Trophoblast cell (in vitro differentiated cells and primary cell): ENCODE results near the gene TRMT61A.

Source experiments
- DNase-seq, 2 donors: peaks; one replicate each; pipeline ENCODE4 v3.0.0-alpha.2; 2016
- H2AFZ ChIP-seq: 2 replicates; pipeline ENCODE4 v1.6.1; 2013; ENCODE audit warnings: low read length, moderate library complexity, mild to moderate bottlenecking; ENCODE audit not compliant: insufficient read depth, poor library complexity
- H2AK5ac ChIP-seq: 2 replicates; pipeline ENCODE4 v1.6.1; 2013; ENCODE audit warnings: mild to moderate bottlenecking, low read length
- H2BK120ac ChIP-seq: 2 replicates; pipeline ENCODE4 v1.6.1; 2013; ENCODE audit warnings: low read length, mild to moderate bottlenecking, moderate library complexity; ENCODE audit not compliant: insufficient read depth, poor library complexity
- H2BK12ac ChIP-seq: 2 replicates; pipeline ENCODE4 v1.6.1; 2013; ENCODE audit warnings: mild to moderate bottlenecking, low read length, moderate library complexity
- H2BK5ac ChIP-seq: 2 replicates; pipeline ENCODE4 v1.6.1; 2013; ENCODE audit warnings: low read length, low read depth, moderate library complexity, mild to moderate bottlenecking; ENCODE audit not compliant: poor library complexity
- H3K14ac ChIP-seq: 2 replicates; pipeline ENCODE4 v1.6.1; 2013; ENCODE audit warnings: mild to moderate bottlenecking, low read length
- H3K18ac ChIP-seq: 2 replicates; pipeline ENCODE4 v1.6.1; 2013; ENCODE audit warnings: mild to moderate bottlenecking, low read length
- H3K23ac ChIP-seq: 2 replicates; pipeline ENCODE4 v1.6.1; 2013; ENCODE audit warnings: low read length
- H3K27ac ChIP-seq: 2 replicates; pipeline ENCODE4 v1.5.1; 2013; ENCODE audit warnings: low read depth, mild to moderate bottlenecking, inconsistent platforms, low read length, moderate library complexity
- H3K27me3 ChIP-seq: 2 replicates; pipeline ENCODE4 v1.6.1; 2013; ENCODE audit warnings: inconsistent platforms, mild to moderate bottlenecking, low read length, moderate library complexity; ENCODE audit not compliant: insufficient read depth
- H3K36me3 ChIP-seq, 2 experiments: 1 replicate in 1 of 2; 2 replicates in 1 of 2; pipeline ENCODE4 v1.6.1; 2013; ENCODE audit warnings: low read length in 2 of 2, mild to moderate bottlenecking in 2 of 2, moderate library complexity in 1 of 2; ENCODE audit not compliant: insufficient read depth in 2 of 2, control insufficient read depth in 1 of 2
- H3K4ac ChIP-seq: 2 replicates; pipeline ENCODE4 v1.6.1; 2013; ENCODE audit warnings: low read depth, mild to moderate bottlenecking, low read length, moderate library complexity
- H3K4me1 ChIP-seq, 2 experiments: 1 replicate in 1 of 2; 2 replicates in 1 of 2; pipeline ENCODE4 v1.6.1; 2013; ENCODE audit warnings: low read length in 2 of 2, mild to moderate bottlenecking in 2 of 2, moderate library complexity in 1 of 2; ENCODE audit not compliant: insufficient read depth in 2 of 2, control insufficient read depth in 1 of 2
- H3K4me2 ChIP-seq: 2 replicates; pipeline ENCODE4 v1.6.1; 2013; ENCODE audit warnings: inconsistent platforms, mild to moderate bottlenecking, low read length, moderate library complexity
- H3K4me3 ChIP-seq: 2 replicates; pipeline ENCODE4 v1.5.1; 2013; ENCODE audit warnings: mild to moderate bottlenecking, low read depth, low read length, inconsistent platforms
- H3K79me1 ChIP-seq: one replicate; pipeline ENCODE4 v1.6.1; 2013; ENCODE audit warnings: low read length
- H3K79me2 ChIP-seq: 2 replicates; pipeline ENCODE4 v1.6.1; 2013; ENCODE audit warnings: low read length, mild to moderate bottlenecking; ENCODE audit not compliant: control insufficient read depth, insufficient read depth, poor library complexity
- H3K9ac ChIP-seq: 2 replicates; pipeline ENCODE4 v1.6.1; 2013; ENCODE audit warnings: mild to moderate bottlenecking, low read length
- H3K9me3 ChIP-seq: 2 replicates; pipeline ENCODE4 v1.6.1; 2013; ENCODE audit warnings: low read depth, mild to moderate bottlenecking, control low read depth, inconsistent platforms, low read length; ENCODE audit not compliant: insufficient read depth
- H4K12ac ChIP-seq: 2 replicates; pipeline ENCODE4 v1.6.1; 2013; ENCODE audit warnings: low read depth, mild to moderate bottlenecking, low read length, moderate library complexity
- H4K8ac ChIP-seq: 2 replicates; pipeline ENCODE4 v1.6.1; 2013; ENCODE audit warnings: low read depth, mild to moderate bottlenecking, low read length, moderate library complexity
- H4K91ac ChIP-seq: one replicate; pipeline ENCODE4 v1.6.1; 2013; ENCODE audit warnings: low read depth, mild to moderate bottlenecking, low read length, moderate library complexity
- WGBS: extraction: QIAGEN DNeasy Blood & Tissue Kit; methylation state at CpG from one replicate; pipeline ENCODE4 v1.1.7; 2013; ENCODE audit warnings: missing lambda C conversion rate; ENCODE audit not compliant: insufficient read length, insufficient coverage; ENCODE audit errors: extremely low coverage; 5-methylcytosine and 5-hydroxymethylcytosine counted together

TRMT61A gene

GRCh38 chr14:103520657-103521437 is 8.1 kb upstream of the TRMT61A start:
- H2BK5ac ChIP-seq: no peak overlapping the region
- H2AK5ac ChIP-seq: no peak overlapping the region
- peak overlapping the region; percentile 10 for H4K12ac ChIP-seq
- peak; percentile 22 to 55 for DNase-seq
- no peak overlapping the region for H2BK120ac ChIP-seq
- no peak overlapping the region for H3K18ac ChIP-seq
- peaks cover 1% of the 10 kb centered on the region for H3K79me2 ChIP-seq
- no peak overlapping the region for H3K9ac ChIP-seq
- H3K14ac ChIP-seq: no peak overlapping the region
- H2AFZ ChIP-seq: peak overlapping the region; percentile 23
- no peak overlapping the region for H2BK12ac ChIP-seq
- H3K4ac ChIP-seq: no peak overlapping the region
- no peak overlapping the region for H4K91ac ChIP-seq
- H3K4me2 ChIP-seq: peak overlapping the region; percentile 44
- no peak overlapping the region for H4K8ac ChIP-seq
- H3K27me3 ChIP-seq: peaks cover 27% of the 10 kb centered on the region
- H3K4me1 ChIP-seq: peaks cover 14 to 19% of the 10 kb centered on the region in 2 experiments
- H3K4me3 ChIP-seq: peak overlapping the region; percentile 51
- H3K9me3 ChIP-seq: peaks cover 4% of the 10 kb centered on the region
- no CpG with 5 or more reads among the region's 66 CpGs for WGBS
- H3K27ac ChIP-seq: no peak overlapping the region
- peaks cover 3% of the 10 kb centered on the region for H3K79me1 ChIP-seq
- H3K23ac ChIP-seq: no peak overlapping the region
- peaks cover 0 to 2% of the 10 kb centered on the region in 2 experiments for H3K36me3 ChIP-seq

DNA sequence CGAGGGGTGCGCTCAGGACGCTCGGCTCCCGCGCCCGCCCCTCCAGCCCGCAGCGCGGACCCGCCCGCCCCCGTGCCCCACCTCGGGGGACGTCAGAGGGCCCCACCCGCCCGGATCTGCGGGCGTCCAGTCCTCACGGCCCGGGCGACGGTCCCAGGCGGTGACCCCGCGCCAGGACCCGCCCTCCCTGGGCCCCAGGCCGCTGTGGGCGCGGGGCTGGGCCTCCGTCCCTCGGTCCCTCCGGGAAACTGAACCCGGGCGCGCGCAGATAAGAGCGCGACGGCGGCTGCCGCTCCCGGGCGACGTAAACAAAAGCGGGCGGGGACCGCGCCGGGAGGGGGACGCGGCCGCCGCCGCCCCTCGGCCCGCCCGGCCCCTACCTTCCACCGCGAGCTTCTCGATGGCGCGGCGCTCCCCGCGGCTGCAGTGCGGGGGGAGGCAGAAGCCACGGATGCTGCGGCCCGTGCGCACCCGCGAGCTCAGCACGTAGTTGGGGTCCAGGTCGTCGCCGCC is 7.5 kb upstream of the TRMT61A start:
- Histone ChIP-seq H2BK5ac (no peak overlapping the region), H4K12ac (no peak overlapping the region), H4K91ac (no peak overlapping the region), H3K14ac (no peak overlapping the region), H2BK120ac (no peak overlapping the region), H3K79me2 (peaks cover 1% of the 10 kb centered on the region), H3K23ac (no peak overlapping the region), H3K4ac (no peak overlapping the region), H3K79me1 (peaks cover 3% of the 10 kb centered on the region), H3K9ac (no peak overlapping the region), H3K4me2 (peak overlapping the region; percentile 83), H3K4me1 (peaks cover 14 to 19% of the 10 kb centered on the region in 2 experiments), H3K27ac (no peak overlapping the region), H2AK5ac (no peak overlapping the region), H3K4me3 (peak overlapping the region; percentile 55), H3K36me3 (peaks cover 0 to 2% of the 10 kb centered on the region in 2 experiments), H3K27me3 (peaks cover 27% of the 10 kb centered on the region), H2AFZ (peak overlapping the region; percentile 60), H3K9me3 (peaks cover 4% of the 10 kb centered on the region), H2BK12ac (no peak overlapping the region), H4K8ac (peak overlapping the region; percentile 40), H3K18ac (no peak overlapping the region)
- no CpG with 5 or more reads among the region's 77 CpGs for WGBS
- DNase-seq: no peak

GRCh38 chr14:103521951-103522563 is 6.9 kb upstream of the TRMT61A start:
- peaks cover 14 to 18% of the 10 kb centered on the region in 2 experiments for H3K4me1 ChIP-seq
- peak overlapping the region; percentile 60 for H2AFZ ChIP-seq
- H3K18ac ChIP-seq: no peak overlapping the region
- no peak overlapping the region for H2BK120ac ChIP-seq
- H4K91ac ChIP-seq: peak overlapping the region; percentile 28
- peaks cover 4% of the 10 kb centered on the region for H3K9me3 ChIP-seq
- H2AK5ac ChIP-seq: no peak overlapping the region
- peaks cover 0 to 2% of the 10 kb centered on the region in 2 experiments for H3K36me3 ChIP-seq
- no peak overlapping the region for H2BK12ac ChIP-seq
- peak overlapping the region; percentile 55 for H3K4me3 ChIP-seq
- peaks cover 27% of the 10 kb centered on the region for H3K27me3 ChIP-seq
- H3K4me2 ChIP-seq: peak overlapping the region; percentile 83
- no CpG with 5 or more reads among the region's 74 CpGs for WGBS
- H3K27ac ChIP-seq: no peak overlapping the region
- no peak overlapping the region for H2BK5ac ChIP-seq
- no peak overlapping the region for H3K9ac ChIP-seq
- H3K79me1 ChIP-seq: peaks cover 3% of the 10 kb centered on the region
- H4K12ac ChIP-seq: peak overlapping the region; percentile 6
- H4K8ac ChIP-seq: peak overlapping the region; percentile 40
- no peak overlapping the region for H3K4ac ChIP-seq
- DNase-seq: peak in 1 of 2 donors; percentile 14
- no peak overlapping the region for H3K23ac ChIP-seq
- H3K14ac ChIP-seq: no peak overlapping the region
- H3K79me2 ChIP-seq: peaks cover 1% of the 10 kb centered on the region

DNA sequence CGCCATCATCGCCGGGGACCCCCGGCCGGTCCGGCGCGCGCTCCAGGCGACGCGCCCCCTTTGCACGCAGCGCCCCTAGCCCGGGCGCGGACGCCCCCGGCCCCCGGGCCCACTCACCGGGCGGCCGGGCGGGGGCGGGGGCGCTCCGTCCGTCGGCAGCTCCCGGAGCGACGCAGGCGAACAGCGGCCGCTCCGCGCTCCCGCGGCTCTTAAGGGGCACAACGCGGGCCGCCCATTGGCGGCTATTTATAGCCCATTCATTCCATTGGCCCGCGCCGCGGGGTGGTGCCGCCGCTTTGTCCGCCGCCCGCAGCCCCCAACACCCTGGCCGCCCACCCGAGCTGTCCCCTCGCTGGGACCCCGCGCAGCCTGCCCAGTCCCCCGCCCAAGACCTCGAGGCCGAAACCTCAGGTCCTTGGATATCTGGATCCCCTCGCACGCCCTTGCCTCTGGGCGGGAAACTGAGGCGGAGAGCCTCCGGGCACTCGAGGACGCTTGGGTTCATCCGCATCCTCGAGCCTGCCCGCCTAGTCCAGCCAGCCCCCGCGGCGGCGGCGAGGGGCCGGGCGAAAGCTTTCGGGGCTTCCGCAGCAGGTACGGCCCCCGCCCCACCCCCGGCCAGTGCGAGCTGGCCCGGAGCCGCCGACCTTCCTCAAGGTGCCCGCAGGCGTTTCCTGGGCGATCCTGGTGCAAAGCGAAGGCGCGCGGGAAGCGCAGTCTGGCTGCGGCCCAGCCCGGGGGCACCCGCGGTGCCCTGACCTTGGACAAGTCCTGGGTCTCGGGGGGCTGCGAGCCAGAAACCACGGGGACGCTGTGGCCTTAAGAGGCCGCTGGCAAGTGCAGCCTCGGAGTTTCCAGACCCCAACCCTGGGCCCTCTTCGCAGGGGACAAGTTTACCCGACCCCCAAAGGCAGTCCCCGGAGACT is 6.1 kb upstream of the TRMT61A start, which contains the start of gene CKB:
CKB (minus strand) TSS at position 182 of the 926 bp plus-strand sequence. CDS start 337 bp downstream, outside the sequence.
- H3K9ac ChIP-seq: no peak within 1 kb of the TSS
- H2AK5ac ChIP-seq: no peak within 1 kb of the TSS
- H2BK120ac ChIP-seq: no peak within 1 kb of the TSS
- no peak within 1 kb of the TSS for H3K23ac ChIP-seq
- peaks cover 0 to 2% of the 10 kb centered on the region in 2 experiments for H3K36me3 ChIP-seq
- H2BK12ac ChIP-seq: no peak within 1 kb of the TSS
- H4K8ac ChIP-seq: peak within 1 kb of the TSS; percentile 40
- no peak within 1 kb of the TSS for H3K14ac ChIP-seq
- peak within 1 kb of the TSS; percentile 55 for H3K4me3 ChIP-seq
- H2AFZ ChIP-seq: peak within 1 kb of the TSS; percentile 60
- peak within 1 kb of the TSS; percentile 83 for H3K4me2 ChIP-seq
- no peak within 1 kb of the TSS for H3K18ac ChIP-seq
- WGBS: no CpG with 5 or more reads among the region's 107 CpGs
- peak within 1 kb of the TSS; percentile 6 for H4K12ac ChIP-seq
- H3K79me2 ChIP-seq: peaks cover 1% of the 10 kb centered on the region
- peaks cover 4% of the 10 kb centered on the region for H3K9me3 ChIP-seq
- H3K27ac ChIP-seq: no peak within 1 kb of the TSS
- peaks cover 14 to 16% of the 10 kb centered on the region in 2 experiments for H3K4me1 ChIP-seq
- DNase-seq: peak in 1 of 2 donors; percentile 50
- H3K27me3 ChIP-seq: peaks cover 27% of the 10 kb centered on the region
- no peaks in the 10 kb centered on the region for H3K79me1 ChIP-seq
- H4K91ac ChIP-seq: peak within 1 kb of the TSS; percentile 28
- no peak within 1 kb of the TSS for H2BK5ac ChIP-seq
- no peak within 1 kb of the TSS for H3K4ac ChIP-seq
